ENCODE results near the gene MYBPC2. TPM values are rescaled to one million over a fixed set of nuclear protein-coding genes. Genes with fewer than 3 reads are reported as not detected.

MYBPC2 gene
- total RNA-seq, 4 donors from 2014 or later, result 0.21 TPM; not detected in 3

DNA sequence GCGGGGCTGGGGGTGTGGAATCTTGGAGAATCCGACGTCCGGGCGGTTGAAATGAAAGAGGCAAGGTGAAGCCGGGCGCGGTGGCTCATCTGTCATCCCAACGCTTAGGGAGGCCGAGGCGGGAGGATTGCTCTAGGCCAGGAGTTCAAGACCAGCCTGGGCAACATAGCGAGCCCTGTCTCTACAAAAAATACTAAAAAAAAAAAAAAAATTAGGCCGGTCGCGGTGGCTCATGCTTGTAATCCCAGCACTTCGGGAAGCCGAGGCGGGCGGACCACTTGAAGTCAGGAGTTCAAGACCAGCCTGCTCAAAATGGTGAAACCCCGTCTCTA, 44.2 kb downstream of the MYBPC2 start:
- Histone ChIP-seq H3K27me3 (no peaks in the 10 kb centered on the region), H3K4me3 (peak overlapping the region; percentile 77 to 91 (median 87))
- no peak for TF ChIP-seq EP300 (IDR thresholded peaks at IDR 0.05)
- TF ChIP-seq, protein P1, sequence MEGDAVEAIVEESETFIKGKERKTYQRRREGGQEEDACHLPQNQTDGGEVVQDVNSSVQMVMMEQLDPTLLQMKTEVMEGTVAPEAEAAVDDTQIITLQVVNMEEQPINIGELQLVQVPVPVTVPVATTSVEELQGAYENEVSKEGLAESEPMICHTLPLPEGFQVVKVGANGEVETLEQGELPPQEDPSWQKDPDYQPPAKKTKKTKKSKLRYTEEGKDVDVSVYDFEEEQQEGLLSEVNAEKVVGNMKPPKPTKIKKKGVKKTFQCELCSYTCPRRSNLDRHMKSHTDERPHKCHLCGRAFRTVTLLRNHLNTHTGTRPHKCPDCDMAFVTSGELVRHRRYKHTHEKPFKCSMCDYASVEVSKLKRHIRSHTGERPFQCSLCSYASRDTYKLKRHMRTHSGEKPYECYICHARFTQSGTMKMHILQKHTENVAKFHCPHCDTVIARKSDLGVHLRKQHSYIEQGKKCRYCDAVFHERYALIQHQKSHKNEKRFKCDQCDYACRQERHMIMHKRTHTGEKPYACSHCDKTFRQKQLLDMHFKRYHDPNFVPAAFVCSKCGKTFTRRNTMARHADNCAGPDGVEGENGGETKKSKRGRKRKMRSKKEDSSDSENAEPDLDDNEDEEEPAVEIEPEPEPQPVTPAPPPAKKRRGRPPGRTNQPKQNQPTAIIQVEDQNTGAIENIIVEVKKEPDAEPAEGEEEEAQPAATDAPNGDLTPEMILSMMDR (IDR thresholded peaks at IDR 0.05), result no peak
- TF ChIP-seq POLR2A (IDR thresholded peaks at IDR 0.05), result no peak

GRCh38 chr19:50477751-50478515, 45.2 kb downstream of the MYBPC2 start:
- Histone ChIP-seq H3K4me3 (no peak overlapping the region), H3K36me3 (peaks cover 0 to 48% (median 12%) of the 10 kb centered on the region in 3 donors), H3K9me3 (no peaks in the 10 kb centered on the region), H3K27me3 (no peaks in the 10 kb centered on the region), H3K27ac (no peak overlapping the region), H3K4me1 (peaks cover 0 to 24% (median 14%) of the 10 kb centered on the region in 4 donors)
- TF ChIP-seq EP300 (IDR thresholded peaks at IDR 0.05) (no peak), POLR2A (IDR thresholded peaks at IDR 0.05) (no peak)
- TF ChIP-seq, protein P1 (IDR thresholded peaks at IDR 0.05), result no peak
- DNase-seq (ENCODE audit: low spot score in 2 of 2), result no peak
- 93% methylated on average over 17 of the region's 17 CpGs for WGBS, 2 donors

More for the DNA sequence above, 44.2 kb downstream of the MYBPC2 start:
- 17 to 21% methylated on average over 19 to 20 of the region's 20 CpGs for WGBS, 2 donors
- no peak for DNase-seq (ENCODE audit: low spot score in 2 of 2)
- Histone ChIP-seq H3K9me3 (no peaks in the 10 kb centered on the region), H3K36me3 (peaks cover 0 to 38% (median 12%) of the 10 kb centered on the region in 3 donors), H3K4me1 (peaks cover 0 to 24% (median 14%) of the 10 kb centered on the region in 4 donors), H3K27ac (peak overlapping the region in 3 of 4 donors; percentile 65 to 85 (median 83))

GRCh38 chr19:50478901-50479715, 46.4 kb downstream of the MYBPC2 start:
- no peak overlapping the region for H3K27ac ChIP-seq
- peaks cover 0 to 60% (median 12%) of the 10 kb centered on the region in 3 donors for H3K36me3 ChIP-seq
- H3K9me3 ChIP-seq, result no peaks in the 10 kb centered on the region
- 78 to 85% methylated on average over 19 of the region's 19 CpGs for WGBS, 2 donors
- no peaks in the 10 kb centered on the region for H3K27me3 ChIP-seq
- peaks cover 0 to 24% (median 14%) of the 10 kb centered on the region in 4 donors for H3K4me1 ChIP-seq
- TF ChIP-seq, protein P1 (IDR thresholded peaks at IDR 0.05), result peak in 3 of 5 experiments; percentile 12 to 15 (median 13)
- TF ChIP-seq POLR2A (IDR thresholded peaks at IDR 0.05) (no peak), EP300 (IDR thresholded peaks at IDR 0.05) (no peak)
- no peak overlapping the region for H3K4me3 ChIP-seq
- DNase-seq (ENCODE audit: low spot score in 2 of 2), result no peak

GRCh38 chr19:50479761-50480251, 47.1 kb downstream of the MYBPC2 start:
- peaks cover 0 to 65% (median 12%) of the 10 kb centered on the region in 3 donors for H3K36me3 ChIP-seq
- WGBS, 2 donors, result 90 to 97% methylated on average over 11 to 15 of the region's 16 CpGs
- H3K4me3 ChIP-seq, result no peak overlapping the region
- no peak for DNase-seq (ENCODE audit: low spot score in 2 of 2)
- no peaks in the 10 kb centered on the region for H3K9me3 ChIP-seq
- no peaks in the 10 kb centered on the region for H3K27me3 ChIP-seq
- TF ChIP-seq POLR2A (IDR thresholded peaks at IDR 0.05) (no peak), EP300 (IDR thresholded peaks at IDR 0.05) (no peak)
- TF ChIP-seq, protein P1 (IDR thresholded peaks at IDR 0.05), result no peak
- no peak overlapping the region for H3K27ac ChIP-seq
- H3K4me1 ChIP-seq, result peaks cover 0 to 24% (median 14%) of the 10 kb centered on the region in 4 donors

Measured in tibial nerve (tissue), 4 donors.